Stimulated activated CD4-positive, alpha-beta T cell treated with anti-CD3 and anti-CD28 coated beads, Interleukin-12 subunit alpha, Interleukin-12 subunit beta, amount 100 ng/mL, for 24 hours (primary cell): ENCODE results near the gene MRPS25.

Source experiments
- DNase-seq, 2 experiments: peaks; one replicate each; pipeline ENCODE4 v3.0.0-alpha.2; 2020; ENCODE audit warnings: low read depth in 2 of 2

The MRPS25 gene

DNA sequence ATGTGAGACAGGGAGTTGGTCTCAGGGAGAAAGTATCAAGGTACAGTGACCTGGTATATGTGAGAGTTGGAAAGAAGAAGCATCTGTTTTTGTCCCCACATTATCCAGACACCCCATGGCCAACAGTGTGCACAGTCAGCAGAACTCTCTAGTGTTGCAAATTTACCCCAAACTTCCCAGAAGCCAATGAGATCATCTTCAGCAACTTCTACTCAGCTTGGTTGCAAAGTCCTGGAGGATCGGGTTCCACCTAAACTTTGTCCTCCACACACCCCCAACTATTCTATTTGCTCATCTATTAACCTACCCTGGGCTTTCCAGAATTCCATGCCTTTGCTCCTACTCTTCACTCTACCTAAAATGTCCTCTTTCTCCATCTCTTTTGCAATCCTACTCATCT, 18.1 kb upstream of the MRPS25 start:
- no peak for DNase-seq

- DNase-seq: no peak
Observed at GRCh38 chr3:15081960-15082664, 17.0 kb upstream of the MRPS25 start.

GRCh38 chr3:15079091-15079490, 14.0 kb upstream of the MRPS25 start:
- DNase-seq: no peak

DNA sequence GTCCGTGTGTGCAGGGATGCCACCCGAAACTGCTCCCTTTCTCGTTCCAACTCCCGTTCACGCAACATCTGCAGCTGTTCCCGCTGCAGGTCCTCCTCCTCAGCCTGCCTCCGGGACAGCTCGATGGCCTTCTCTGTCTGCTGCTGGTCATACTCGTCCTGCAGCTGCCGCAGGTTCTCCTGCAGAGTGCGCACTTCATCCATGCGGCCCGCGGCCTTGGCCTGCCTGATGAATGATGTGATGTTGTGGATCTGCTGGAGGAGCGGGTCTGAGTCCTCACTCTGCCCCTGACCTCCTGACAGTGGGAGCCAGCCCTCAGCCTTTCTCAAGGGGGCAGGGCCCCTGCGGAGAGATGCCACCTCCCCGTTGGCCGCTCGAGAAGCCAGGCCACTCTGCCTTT, 9.4 kb upstream of the MRPS25 start:
- DNase-seq: no peak

DNA sequence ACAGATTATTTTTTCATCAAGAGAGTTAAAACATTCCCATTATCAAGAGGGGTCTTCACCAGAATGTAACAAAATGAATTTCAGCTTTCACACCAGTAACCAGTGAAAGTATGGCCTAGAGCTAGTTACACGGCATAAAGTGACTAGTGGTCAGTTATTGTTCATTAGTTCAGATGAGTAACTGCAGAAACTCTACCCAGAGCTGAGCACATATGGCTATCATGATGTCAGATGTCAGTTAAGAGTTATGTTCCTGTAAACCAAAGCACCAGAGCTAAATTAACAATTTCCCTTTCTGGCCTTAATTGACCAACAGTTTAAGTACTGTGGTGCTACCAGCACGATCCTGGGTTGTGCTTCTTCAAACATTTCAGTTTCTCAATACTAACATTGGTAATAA, 6.6 kb upstream of the MRPS25 start:
- DNase-seq: no peak

GRCh38 chr3:15069441-15069840, 4.3 kb upstream of the MRPS25 start:
- DNase-seq: no peak

DNA sequence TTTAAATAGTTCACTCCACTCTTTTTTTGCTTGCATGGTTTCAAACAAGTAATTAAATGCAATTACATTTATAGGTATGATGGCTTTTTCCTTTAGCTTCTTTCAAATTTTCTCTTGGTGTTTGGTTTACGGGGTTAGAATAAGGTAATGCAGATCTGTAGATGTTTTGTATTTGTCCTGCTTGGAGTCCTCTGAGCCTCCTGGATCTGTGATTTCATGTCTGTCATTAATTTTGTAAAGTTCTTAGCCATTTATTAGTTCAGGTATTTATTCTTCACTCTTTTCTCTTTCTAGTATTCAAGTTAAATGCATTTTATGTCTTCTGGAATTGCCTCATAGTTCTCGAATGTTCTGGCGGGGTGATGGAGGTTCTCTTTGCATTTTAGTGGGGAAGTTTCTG, 1.4 kb upstream of the MRPS25 start:
- DNase-seq: no peak

DNA sequence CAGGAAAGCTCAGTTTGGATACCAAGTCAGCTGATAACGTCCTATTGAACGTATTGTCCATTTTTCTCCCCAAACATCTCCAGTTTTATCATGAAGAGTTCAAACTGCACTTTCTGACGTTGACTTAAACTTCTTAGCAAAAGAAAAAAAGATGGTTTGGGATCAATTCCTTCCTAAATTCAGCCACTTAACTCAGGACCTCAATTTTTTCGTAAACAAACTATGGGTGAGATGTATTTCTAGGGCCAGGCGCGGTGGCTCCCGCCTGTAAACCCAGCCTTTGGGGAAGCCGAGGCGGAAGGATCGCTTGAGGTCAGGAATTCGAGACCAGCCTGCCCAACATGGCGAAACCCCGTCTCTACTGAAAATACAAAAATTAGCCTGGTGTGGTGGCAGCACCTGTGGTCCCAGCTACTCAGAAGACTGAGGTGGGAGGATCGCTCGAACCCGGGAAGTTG, 464 bp upstream of the MRPS25 start:
- DNase-seq: no peak

DNA sequence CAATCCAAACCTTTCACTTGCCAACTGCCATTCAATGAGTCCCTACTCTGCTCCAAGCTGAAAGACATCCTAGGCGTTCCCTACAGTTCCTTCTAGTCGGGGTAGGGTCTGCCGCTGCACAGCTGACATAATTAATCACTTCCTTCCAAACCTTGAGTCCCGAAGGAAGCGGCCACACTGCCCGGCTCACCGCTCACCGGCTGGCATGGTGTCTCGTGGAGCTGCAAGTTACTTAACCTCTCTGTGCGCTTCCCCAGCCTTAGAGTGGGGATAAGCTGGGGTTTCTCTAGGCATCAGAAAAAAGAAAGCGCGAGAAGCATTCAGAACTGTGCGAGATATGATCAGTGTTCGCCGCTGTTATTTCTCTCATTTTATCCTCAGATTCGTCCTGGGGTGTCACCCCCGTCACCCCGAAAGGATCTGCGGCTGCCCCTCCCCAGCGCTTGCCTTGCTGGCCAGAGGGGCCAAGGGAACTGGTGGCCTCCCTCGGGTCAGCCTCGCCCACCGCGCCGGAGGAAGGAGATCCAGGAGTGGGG, 748 bp downstream of the MRPS25 start:
- no peak for DNase-seq

DNA sequence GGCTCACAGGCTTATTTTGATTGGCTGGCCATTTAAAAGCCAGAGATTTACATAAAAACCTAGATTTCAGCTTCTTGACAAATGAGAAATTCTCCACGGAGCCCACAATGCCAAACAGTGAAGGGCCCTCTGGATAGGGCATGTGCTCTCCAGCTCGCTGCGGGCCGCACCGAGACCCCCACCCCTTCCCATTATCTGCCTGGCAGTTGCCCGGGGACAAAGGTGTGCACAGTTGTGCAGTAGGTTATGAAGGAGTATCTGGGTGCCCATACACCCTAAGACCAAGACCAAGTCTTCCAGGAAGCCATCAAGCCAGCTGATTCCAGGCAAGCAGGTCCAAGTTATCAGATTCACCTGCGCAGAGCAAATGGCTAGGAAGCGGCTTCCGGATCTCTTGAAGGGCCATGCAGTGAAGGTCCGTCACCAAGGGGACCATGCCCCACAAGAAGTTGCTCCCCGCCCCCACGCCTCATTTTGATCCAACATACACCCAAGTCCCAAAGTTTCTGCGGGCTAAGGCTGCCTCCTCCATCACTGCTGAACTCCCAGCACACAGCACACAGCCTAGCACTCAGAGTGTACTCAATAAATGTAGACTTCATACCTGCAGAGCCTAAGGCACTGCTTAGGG, 1.3 kb downstream of the MRPS25 start:
- no peak for DNase-seq

GRCh38 chr3:15063238-15063637, 1.9 kb downstream of the MRPS25 start:
- no peak for DNase-seq

DNA sequence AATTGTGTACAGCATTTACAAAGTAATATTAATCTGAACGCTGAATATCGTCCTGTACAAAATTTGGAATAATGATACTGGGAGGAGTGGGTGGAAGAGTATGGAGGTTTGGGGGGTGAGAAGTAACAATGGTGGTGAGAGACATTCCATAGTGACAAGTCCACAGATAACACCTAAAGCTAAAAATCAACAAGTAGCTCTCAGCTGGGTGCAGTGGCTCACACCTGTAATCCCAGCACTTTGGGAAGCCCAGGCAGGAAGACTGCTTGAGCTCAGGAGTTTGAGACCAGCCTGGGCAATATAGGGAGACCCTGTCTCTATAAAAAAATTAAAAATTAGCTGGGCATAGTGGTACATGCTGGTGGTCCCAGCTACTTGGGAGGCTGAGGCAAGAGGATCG, 5.1 kb downstream of the MRPS25 start:
- DNase-seq: no peak

DNA sequence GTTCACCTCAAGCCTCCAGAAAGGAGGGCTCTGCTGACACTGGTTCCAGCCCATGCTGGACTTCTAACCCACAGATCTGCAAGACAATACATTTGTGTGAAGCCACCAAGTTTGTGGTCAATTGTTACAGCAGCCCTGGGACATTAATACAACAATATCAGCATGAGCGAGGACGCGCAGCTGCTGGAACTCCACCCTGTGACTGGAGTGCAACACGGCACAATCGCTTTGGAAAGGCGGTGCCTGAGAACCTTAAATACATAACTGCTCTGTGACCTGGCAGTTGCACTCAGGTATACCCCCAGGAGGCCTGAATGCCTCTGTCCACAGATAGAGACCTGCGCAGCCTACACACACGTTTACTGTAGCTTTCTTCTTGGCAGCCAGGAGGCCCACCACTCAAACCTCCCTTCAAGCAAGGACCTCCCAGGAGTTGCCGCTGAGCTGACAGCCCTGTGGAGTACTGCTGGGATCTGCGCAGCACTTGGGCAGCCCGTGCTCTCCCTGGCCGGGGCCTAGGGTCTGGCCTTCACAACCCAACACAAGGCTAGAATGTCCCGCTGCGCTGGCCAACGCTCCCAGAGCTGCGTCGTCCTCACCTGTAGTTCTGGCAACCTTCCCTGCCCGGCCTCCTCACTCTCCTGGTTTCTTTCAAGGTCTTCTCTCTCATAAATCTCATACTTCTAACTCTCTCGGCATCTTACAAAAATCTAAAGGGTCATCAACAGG, 8.3 kb downstream of the MRPS25 start:
- DNase-seq: no peak

DNA sequence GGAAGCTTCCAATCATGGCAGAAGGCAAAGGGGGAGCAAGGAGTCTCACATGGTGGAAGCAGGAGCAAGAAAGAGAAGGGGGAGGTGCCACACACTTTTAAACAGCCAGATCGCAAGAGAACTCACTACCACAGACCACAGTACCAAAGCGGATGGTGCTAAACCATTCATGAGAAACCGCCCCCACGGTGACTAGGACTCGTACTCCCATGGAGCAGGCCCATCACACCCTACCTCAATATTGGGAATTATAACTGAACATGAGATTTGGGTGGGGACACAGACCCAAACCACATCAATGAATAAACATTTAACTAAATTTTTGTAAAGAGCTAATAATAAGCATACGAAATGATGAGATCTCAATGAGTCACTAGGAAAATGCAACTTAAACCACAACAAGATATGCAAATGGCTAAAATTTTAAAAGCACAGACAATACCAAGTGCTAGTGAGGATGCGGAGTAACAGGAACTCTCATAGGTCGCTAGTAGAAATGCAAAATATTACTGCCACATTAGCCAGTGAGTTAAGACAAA, 10.0 kb downstream of the MRPS25 start:
- DNase-seq: peak; percentile 41 to 59

- no peak for DNase-seq
Observed at GRCh38 chr3:15053541-15053940, 11.6 kb downstream of the MRPS25 start.

DNA sequence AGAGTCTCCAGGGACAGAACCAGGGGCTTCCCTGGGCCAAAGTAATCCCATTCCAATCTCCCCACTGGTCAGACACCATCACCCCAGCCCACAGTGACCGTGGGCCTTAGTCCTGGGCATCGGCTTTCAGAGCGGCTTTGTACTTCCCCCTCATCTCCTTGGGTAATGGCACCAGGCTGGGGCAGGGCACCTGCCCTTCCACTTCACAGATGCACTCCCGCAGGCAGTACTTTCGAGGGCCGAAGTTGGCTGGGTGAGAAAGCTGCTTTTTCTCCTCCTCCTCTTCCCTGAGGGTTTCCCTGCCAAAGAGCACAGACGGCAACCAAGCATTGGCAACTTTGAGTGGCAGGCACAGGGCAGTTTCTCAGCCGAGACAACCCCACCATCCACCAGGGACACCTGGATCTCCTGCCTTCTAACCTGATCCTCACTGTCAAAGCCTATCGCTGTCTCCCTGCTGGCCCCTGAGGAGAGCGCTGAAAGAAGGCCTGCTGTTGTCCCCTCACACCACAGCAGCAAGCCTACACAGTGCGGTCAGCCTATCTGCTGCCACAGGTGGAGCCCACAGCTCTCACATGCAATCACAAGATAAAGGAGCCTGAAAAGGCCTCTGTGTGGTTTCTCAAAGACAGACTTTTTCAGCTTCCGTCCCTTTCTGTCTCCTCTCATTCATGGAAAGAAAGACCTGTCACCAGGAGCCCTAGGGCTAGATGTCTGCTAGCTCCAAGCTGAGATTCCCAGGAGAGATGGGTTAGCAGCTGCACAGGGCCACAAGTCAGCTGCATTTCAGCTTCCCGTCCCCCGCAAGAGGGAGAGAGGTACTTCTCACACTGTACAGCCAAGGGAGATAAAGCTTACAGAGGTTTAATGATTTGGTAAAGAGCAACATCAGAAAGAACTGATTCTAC, 12.5 kb downstream of the MRPS25 start:
- no peak for DNase-seq

GRCh38 chr3:15051531-15051930, 13.6 kb downstream of the MRPS25 start:
- DNase-seq: peak in 1 of 2 experiments; percentile 26

GRCh38 chr3:15050405-15051092, 14.6 kb downstream of the MRPS25 start:
- no peak for DNase-seq

DNA sequence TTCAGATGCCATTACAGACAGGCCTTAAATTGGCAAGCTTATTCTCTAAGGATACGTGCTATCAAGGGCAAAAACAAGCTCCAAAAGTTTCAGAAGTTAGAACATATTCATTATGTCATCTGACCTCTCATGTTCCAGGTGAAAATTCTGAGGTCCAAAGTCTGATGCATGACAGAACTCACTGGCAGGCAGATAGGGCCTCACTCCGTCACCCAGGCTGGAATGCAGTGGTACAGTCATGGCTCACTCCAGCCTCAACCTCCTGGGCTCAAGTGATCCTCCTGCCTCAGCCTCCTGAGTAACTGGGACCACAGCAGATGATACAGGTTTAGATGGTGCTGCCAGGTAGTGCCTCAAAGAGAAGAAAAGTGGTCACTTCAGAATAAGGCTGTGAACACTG, 15.5 kb downstream of the MRPS25 start:
- DNase-seq: no peak

DNA sequence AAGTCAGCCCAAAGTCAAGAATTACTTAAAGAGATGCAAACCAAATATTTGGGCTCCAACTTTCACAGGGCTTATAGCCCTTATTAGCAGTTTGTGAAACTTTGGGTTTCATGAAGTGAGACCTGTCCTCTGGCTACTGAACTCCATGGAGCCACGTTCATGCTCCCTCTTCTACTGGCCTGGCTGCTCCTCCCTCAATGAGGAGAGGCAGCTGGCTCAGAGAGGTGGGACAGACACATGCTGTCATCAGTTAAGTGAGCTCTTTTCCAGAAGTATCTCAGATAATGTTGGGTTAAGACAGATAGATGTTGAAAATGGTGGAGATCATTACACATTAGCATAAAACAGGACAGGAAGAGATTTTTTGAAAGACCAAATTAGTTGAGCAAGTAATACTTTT, 19.4 kb downstream of the MRPS25 start:
- DNase-seq: no peak

DNA sequence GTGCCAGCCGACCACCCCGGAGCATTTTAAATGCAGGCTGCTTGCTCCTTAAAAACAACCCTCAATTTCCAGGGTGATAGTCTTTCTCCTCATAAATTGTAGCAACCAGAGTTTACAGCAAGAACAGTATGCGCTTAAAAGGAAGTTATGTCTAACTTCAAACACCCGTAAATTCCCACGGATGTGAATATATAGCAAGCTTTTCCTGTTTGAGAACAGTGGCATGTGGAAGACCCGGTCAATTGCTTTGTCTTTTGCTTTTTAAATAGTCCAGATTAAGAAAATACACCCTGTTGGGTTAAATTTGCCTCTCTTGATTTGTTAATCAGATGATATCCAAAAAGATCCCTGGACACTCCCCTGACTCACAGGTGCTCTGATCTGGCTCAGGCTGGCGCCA, 20.8 kb downstream of the MRPS25 start:
- no peak for DNase-seq
